ENCODE measurements around the gene MAP3K1.
"Not testable (repeated sequence)": the region's sequence is repeated elsewhere in the genome, so short reads cannot be mapped to it uniquely, and the experiment has no call there.

MAP3K1 gene

GRCh38 chr5:56816546-56817081 lies 1.3 kb downstream of the MAP3K1 start:
- peak; percentile 66 for DNase-seq

- no peak for DNase-seq
Observed at GRCh38 chr5:56817263-56818014, 2.1 kb downstream of the MAP3K1 start.

GRCh38 chr5:56818450-56819037 lies 3.2 kb downstream of the MAP3K1 start:
- DNase-seq: no peak

GRCh38 chr5:56819060-56819881 lies 3.9 kb downstream of the MAP3K1 start:
- DNase-seq: no peak

GRCh38 chr5:56821868-56822267 lies 6.5 kb downstream of the MAP3K1 start:
- not testable (repeated sequence) for DNase-seq

GRCh38 chr5:56822981-56823380 lies 7.6 kb downstream of the MAP3K1 start:
- DNase-seq: no peak

- DNase-seq: no peak
Observed at GRCh38 chr5:56824019-56824418, 8.7 kb downstream of the MAP3K1 start.

- DNase-seq: no peak
Observed at GRCh38 chr5:56825222-56825824, 10.0 kb downstream of the MAP3K1 start.

GRCh38 chr5:56827049-56827448 lies 11.7 kb downstream of the MAP3K1 start:
- peak; percentile 36 for DNase-seq

GRCh38 chr5:56827924-56828323 lies 12.6 kb downstream of the MAP3K1 start:
- DNase-seq: no peak

- peak; percentile 65 for DNase-seq
Observed at GRCh38 chr5:56829137-56829908, 14.0 kb downstream of the MAP3K1 start.

GRCh38 chr5:56831773-56832172 lies 16.4 kb downstream of the MAP3K1 start:
- no peak for DNase-seq

- DNase-seq: no peak
Observed at GRCh38 chr5:56833325-56833724, 18.0 kb downstream of the MAP3K1 start.

- no peak for DNase-seq
Observed at GRCh38 chr5:56837381-56837780, 22.0 kb downstream of the MAP3K1 start.

GRCh38 chr5:56837956-56838355 lies 22.6 kb downstream of the MAP3K1 start:
- DNase-seq: no peak

- DNase-seq: peak; percentile 57
Observed at GRCh38 chr5:56838409-56839039, 23.2 kb downstream of the MAP3K1 start.

- DNase-seq: no peak
Observed at GRCh38 chr5:56839062-56839461, 23.7 kb downstream of the MAP3K1 start.

GRCh38 chr5:56840597-56840996 lies 25.2 kb downstream of the MAP3K1 start:
- no peak for DNase-seq

GRCh38 chr5:56845277-56845676 lies 29.9 kb downstream of the MAP3K1 start:
- DNase-seq: no peak

- DNase-seq: no peak
Observed at GRCh38 chr5:56845904-56846480, 30.6 kb downstream of the MAP3K1 start.

- no peak for DNase-seq
Observed at GRCh38 chr5:56848206-56848605, 32.9 kb downstream of the MAP3K1 start.
